HEK293 (cell line): ENCODE data around the gene ASPSCR1.

Source experiments
- CTCF ChIA-PET: fragments of 350-600 bp; formaldehyde crosslinking; extraction: SDS; loops from one replicate; lab custom pipeline; 2021; ENCODE audit warnings: antibody characterized with exemption; lab: Yijun Ruan, JAX
- POLR2A ChIA-PET: fragments of 300-600 bp; formaldehyde crosslinking; extraction: SDS; loops from one replicate; lab custom pipeline; 2020; ENCODE audit warnings: antibody characterized with exemption, inconsistent platforms; lab: Yijun Ruan, JAX
- H3K27ac ChIP-seq: fragments of 200-500 bp; sonication (Bioruptor generic); 2 replicates; pipeline ENCODE4 v1.5.1; 2014; ENCODE audit warnings: low read depth, low read length, control low read depth, inconsistent platforms; ENCODE audit errors: extremely low read depth
- H3K36me3 ChIP-seq, 2 experiments: fragments of 200-500 bp in 1 of 2; sonication (Bioruptor generic) in 1 of 2; 1 replicate in 1 of 2; 2 replicates in 1 of 2; pipeline ENCODE4 v1.5.1; 2014 to 2017; ENCODE audit warnings: inconsistent platforms in 2 of 2, low read length in 2 of 2; ENCODE audit not compliant: control insufficient read depth in 2 of 2, insufficient read depth in 1 of 2
- H3K4me1 ChIP-seq: fragments of 200-500 bp; sonication (Bioruptor generic); 2 replicates; pipeline ENCODE4 v1.5.1; 2014; ENCODE audit warnings: mild to moderate bottlenecking, low read length, inconsistent platforms; ENCODE audit not compliant: control insufficient read depth, insufficient read depth
- H3K4me3 ChIP-seq: 2 replicates; pipeline ENCODE4 v1.5.1; 2011; ENCODE audit warnings: low read depth, mild to moderate bottlenecking, control low read depth, low read length, moderate library complexity
- H3K9me3 ChIP-seq: fragments of 200-500 bp; sonication (Bioruptor generic); 2 replicates; pipeline ENCODE4 v1.5.1; 2014; ENCODE audit warnings: low read depth, low read length, inconsistent platforms; ENCODE audit not compliant: control insufficient read depth, insufficient read depth
- IKZF3 ChIP-seq: fragments of 450-650 bp; IDR thresholded peaks from 2 replicates; pipeline ENCODE4 v1.5.0; 2018; ENCODE audit warnings: missing biosample characterization, mild to moderate bottlenecking, missing genetic modification characterization, moderate library complexity
- KLF8 ChIP-seq: fragments of 450-650 bp; formaldehyde crosslinking; IDR thresholded peaks from 2 replicates; pipeline ENCODE4 v1.5.1; 2016; ENCODE audit warnings: missing biosample characterization, missing genetic modification characterization
- KLF9 ChIP-seq: fragments of 450-650 bp; formaldehyde crosslinking; IDR thresholded peaks from 2 replicates; pipeline ENCODE4 v1.5.1; 2016; ENCODE audit warnings: missing biosample characterization, missing genetic modification characterization, low read depth
- OVOL3 ChIP-seq: fragments of 450-650 bp; formaldehyde crosslinking; IDR thresholded peaks from 2 replicates; pipeline ENCODE4 v1.5.1; 2016; ENCODE audit warnings: missing biosample characterization, missing genetic modification characterization
- SETDB1 ChIP-seq: IDR thresholded peaks from one replicate; pipeline ENCODE4 v1.6.1; 2017; ENCODE audit warnings: mild to moderate bottlenecking, low read length, moderate library complexity, mixed read lengths; ENCODE audit not compliant: insufficient read length
- SP3 ChIP-seq: fragments of 450-650 bp; formaldehyde crosslinking; IDR thresholded peaks from 2 replicates; pipeline ENCODE4 v1.5.1; 2016; ENCODE audit warnings: missing biosample characterization, missing genetic modification characterization
- ZNF114 ChIP-seq: fragments of 450-650 bp; formaldehyde crosslinking; IDR thresholded peaks from 2 replicates; pipeline ENCODE4 v1.5.0; 2017; ENCODE audit warnings: missing biosample characterization, missing genetic modification characterization
- ZNF121 ChIP-seq: fragments of 450-650 bp; formaldehyde crosslinking; IDR thresholded peaks from 2 replicates; pipeline ENCODE4 v1.5.1; 2016; ENCODE audit warnings: missing biosample characterization, missing genetic modification characterization
- ZNF157 ChIP-seq: fragments of 450-650 bp; formaldehyde crosslinking; IDR thresholded peaks from 2 replicates; pipeline ENCODE4 v1.5.1; 2016; ENCODE audit warnings: missing biosample characterization, missing genetic modification characterization
- ZNF19 ChIP-seq: fragments of 450-650 bp; formaldehyde crosslinking; IDR thresholded peaks from 2 replicates; pipeline ENCODE4; 2016; ENCODE audit warnings: missing biosample characterization, missing genetic modification characterization, low read depth
- ZNF280D ChIP-seq: fragments of 450-650 bp; formaldehyde crosslinking; IDR thresholded peaks from 2 replicates; pipeline ENCODE4 v1.5.1; 2016; ENCODE audit warnings: missing biosample characterization, missing genetic modification characterization
- ZNF335 ChIP-seq: fragments of 450-650 bp; formaldehyde crosslinking; conservative IDR thresholded peaks from 2 replicates; pipeline ENCODE4 v1.5.1; 2016; ENCODE audit warnings: missing biosample characterization, missing genetic modification characterization
- ZNF366 ChIP-seq: fragments of 450-650 bp; formaldehyde crosslinking; conservative IDR thresholded peaks from 2 replicates; pipeline ENCODE4 v1.5.1; 2016; ENCODE audit warnings: missing biosample characterization, missing genetic modification characterization
- ZNF529 ChIP-seq: fragments of 450-650 bp; formaldehyde crosslinking; IDR thresholded peaks from 2 replicates; pipeline ENCODE4 v1.5.1; 2017; ENCODE audit warnings: missing genetic modification characterization, missing biosample characterization; ENCODE audit not compliant: insufficient replicate concordance
- ZNF561 ChIP-seq: fragments of 450-650 bp; IDR thresholded peaks from 2 replicates; pipeline ENCODE4 v1.5.1; 2018; ENCODE audit warnings: missing biosample characterization, missing genetic modification characterization, borderline replicate concordance
- ZNF624 ChIP-seq: fragments of 450-650 bp; formaldehyde crosslinking; IDR thresholded peaks from 2 replicates; pipeline ENCODE4 v1.5.1; 2017; ENCODE audit warnings: missing biosample characterization, missing genetic modification characterization
- ZNF639 ChIP-seq: fragments of 450-650 bp; formaldehyde crosslinking; IDR thresholded peaks from 2 replicates; pipeline ENCODE4 v1.5.1; 2016; ENCODE audit warnings: missing biosample characterization, missing genetic modification characterization
- ZNF670 ChIP-seq: fragments of 450-650 bp; formaldehyde crosslinking; IDR thresholded peaks from 2 replicates; pipeline ENCODE4 v1.5.1; 2016; ENCODE audit warnings: missing biosample characterization, missing genetic modification characterization, low read depth
- ZNF785 ChIP-seq: fragments of 450-650 bp; formaldehyde crosslinking; IDR thresholded peaks from 2 replicates; pipeline ENCODE4 v1.5.1; 2016; ENCODE audit warnings: missing biosample characterization, missing genetic modification characterization
- ZNF791 ChIP-seq: fragments of 450-650 bp; formaldehyde crosslinking; IDR thresholded peaks from 2 replicates; pipeline ENCODE4 v1.5.1; 2016; ENCODE audit warnings: missing biosample characterization, missing genetic modification characterization
- TF ChIP-seq, protein P1 (sequence below): fragments of 450-650 bp; formaldehyde crosslinking; IDR thresholded peaks from 2 replicates; pipeline ENCODE4 v1.5.1; 2016; ENCODE audit warnings: missing biosample characterization, missing genetic modification characterization, borderline replicate concordance
- TF ChIP-seq, protein P2 (sequence below): fragments of 450-650 bp; formaldehyde crosslinking; conservative IDR thresholded peaks from 2 replicates; pipeline ENCODE4 v1.5.1; 2016; ENCODE audit warnings: low read depth, missing biosample characterization, missing genetic modification characterization

Gene ASPSCR1

GRCh38 chr17:81968850-81969812 is 8.3 kb upstream of the ASPSCR1 start:
- TF ChIP-seq ZNF121 (tag by site-specific recombination) (peak; percentile 88), ZNF624 (tag by site-specific recombination) (no peak)
- POLR2A ChIA-PET: no interaction called here
- H3K36me3 ChIP-seq: no peaks in the 10 kb centered on the region
- H3K4me3 ChIP-seq: no peak overlapping the region
- no peaks in the 10 kb centered on the region for H3K9me3 ChIP-seq
- CTCF ChIA-PET: interaction anchor here (1.4 to 1.8 kb wide), 2 partner anchors 10 to 11 kb away, joined by 3 to 7 read pairs; no protein-coding TSS in a partner anchor
- no peak overlapping the region for H3K27ac ChIP-seq
- no peaks in the 10 kb centered on the region for H3K4me1 ChIP-seq

DNA sequence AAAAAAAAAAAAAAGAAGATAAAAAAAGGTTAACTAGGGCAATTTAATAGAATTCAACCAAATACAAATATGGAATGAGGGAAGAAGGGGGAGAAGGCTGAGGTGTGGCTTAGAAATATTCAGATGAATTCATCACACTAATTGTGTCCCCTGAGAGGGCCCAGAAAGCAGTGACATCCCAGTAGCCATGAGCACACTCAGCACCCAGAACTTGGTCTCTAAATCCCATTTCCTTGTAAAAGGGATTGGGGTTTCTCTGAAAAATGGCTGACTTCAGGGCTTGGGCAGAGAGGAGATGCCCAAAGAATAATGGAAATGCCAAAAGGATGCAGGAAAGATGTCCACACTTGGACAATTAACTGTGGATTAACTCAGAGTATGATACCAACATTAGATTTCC is 4.0 kb upstream of the ASPSCR1 start:
- Histone ChIP-seq H3K4me3 (no peak overlapping the region), H3K4me1 (no peaks in the 10 kb centered on the region), H3K9me3 (no peaks in the 10 kb centered on the region), H3K36me3 (no peaks in the 10 kb centered on the region), H3K27ac (no peak overlapping the region)
- POLR2A ChIA-PET: interaction anchor here (0.6 kb wide), 1 partner anchor 43 kb away, joined by 3 read pairs; no protein-coding TSS in a partner anchor
- CTCF ChIA-PET: interaction anchor here (0.6 to 1.9 kb wide), 2 partner anchors 14 to 92 kb away, joined by 3 to 5 read pairs; no protein-coding TSS in a partner anchor
- TF ChIP-seq ZNF366 (tag by site-specific recombination): no peak
- no peak for TF ChIP-seq ZNF335 (tag by site-specific recombination)
- peak; percentile 56 for TF ChIP-seq ZNF529 (tag by site-specific recombination)
- no peak for TF ChIP-seq SP3 (tag by site-specific recombination)
- TF ChIP-seq, protein P1, sequence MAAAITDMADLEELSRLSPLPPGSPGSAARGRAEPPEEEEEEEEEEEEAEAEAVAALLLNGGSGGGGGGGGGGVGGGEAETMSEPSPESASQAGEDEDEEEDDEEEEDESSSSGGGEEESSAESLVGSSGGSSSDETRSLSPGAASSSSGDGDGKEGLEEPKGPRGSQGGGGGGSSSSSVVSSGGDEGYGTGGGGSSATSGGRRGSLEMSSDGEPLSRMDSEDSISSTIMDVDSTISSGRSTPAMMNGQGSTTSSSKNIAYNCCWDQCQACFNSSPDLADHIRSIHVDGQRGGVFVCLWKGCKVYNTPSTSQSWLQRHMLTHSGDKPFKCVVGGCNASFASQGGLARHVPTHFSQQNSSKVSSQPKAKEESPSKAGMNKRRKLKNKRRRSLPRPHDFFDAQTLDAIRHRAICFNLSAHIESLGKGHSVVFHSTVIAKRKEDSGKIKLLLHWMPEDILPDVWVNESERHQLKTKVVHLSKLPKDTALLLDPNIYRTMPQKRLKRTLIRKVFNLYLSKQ (tag by site-specific recombination): no peak
- TF ChIP-seq ZNF639 (tag by site-specific recombination): 0 out of 2 replicates have a peak, but pooled peaks have one; percentile 46
- TF ChIP-seq ZNF791 (tag by site-specific recombination): no peak
- TF ChIP-seq ZNF19 (tag by site-specific recombination): no peak
- TF ChIP-seq, protein P2, sequence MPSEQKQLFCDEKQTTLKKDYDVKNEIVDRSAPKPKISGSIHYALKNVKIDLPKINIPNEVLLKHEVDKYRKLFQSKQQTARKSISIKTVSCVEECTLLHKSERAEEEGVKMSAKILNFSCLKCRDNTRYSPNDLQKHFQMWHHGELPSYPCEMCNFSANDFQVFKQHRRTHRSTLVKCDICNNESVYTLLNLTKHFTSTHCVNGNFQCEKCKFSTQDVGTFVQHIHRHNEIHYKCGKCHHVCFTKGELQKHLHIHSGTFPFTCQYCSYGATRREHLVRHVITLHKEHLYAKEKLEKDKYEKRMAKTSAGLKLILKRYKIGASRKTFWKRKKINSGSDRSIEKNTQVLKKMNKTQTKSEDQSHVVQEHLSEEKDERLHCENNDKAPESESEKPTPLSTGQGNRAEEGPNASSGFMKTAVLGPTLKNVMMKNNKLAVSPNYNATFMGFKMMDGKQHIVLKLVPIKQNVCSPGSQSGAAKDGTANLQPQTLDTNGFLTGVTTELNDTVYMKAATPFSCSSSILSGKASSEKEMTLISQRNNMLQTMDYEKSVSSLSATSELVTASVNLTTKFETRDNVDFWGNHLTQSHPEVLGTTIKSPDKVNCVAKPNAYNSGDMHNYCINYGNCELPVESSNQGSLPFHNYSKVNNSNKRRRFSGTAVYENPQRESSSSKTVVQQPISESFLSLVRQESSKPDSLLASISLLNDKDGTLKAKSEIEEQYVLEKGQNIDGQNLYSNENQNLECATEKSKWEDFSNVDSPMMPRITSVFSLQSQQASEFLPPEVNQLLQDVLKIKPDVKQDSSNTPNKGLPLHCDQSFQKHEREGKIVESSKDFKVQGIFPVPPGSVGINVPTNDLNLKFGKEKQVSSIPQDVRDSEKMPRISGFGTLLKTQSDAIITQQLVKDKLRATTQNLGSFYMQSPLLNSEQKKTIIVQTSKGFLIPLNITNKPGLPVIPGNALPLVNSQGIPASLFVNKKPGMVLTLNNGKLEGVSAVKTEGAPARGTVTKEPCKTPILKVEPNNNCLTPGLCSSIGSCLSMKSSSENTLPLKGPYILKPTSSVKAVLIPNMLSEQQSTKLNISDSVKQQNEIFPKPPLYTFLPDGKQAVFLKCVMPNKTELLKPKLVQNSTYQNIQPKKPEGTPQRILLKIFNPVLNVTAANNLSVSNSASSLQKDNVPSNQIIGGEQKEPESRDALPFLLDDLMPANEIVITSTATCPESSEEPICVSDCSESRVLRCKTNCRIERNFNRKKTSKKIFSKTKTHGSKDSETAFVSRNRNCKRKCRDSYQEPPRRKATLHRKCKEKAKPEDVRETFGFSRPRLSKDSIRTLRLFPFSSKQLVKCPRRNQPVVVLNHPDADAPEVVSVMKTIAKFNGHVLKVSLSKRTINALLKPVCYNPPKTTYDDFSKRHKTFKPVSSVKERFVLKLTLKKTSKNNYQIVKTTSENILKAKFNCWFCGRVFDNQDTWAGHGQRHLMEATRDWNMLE: 0 out of 2 replicates have a peak, but pooled peaks have one; percentile 23
- TF ChIP-seq KLF9: no peak
- TF ChIP-seq IKZF3: no peak
- no peak for TF ChIP-seq ZNF114
- no peak for TF ChIP-seq ZNF785 (tag by site-specific recombination)
- peak; percentile 90 for TF ChIP-seq ZNF280D (tag by site-specific recombination)
- TF ChIP-seq KLF8 (tag by site-specific recombination): peak; percentile 60
- no peak for TF ChIP-seq ZNF157
- no peak for TF ChIP-seq ZNF670 (tag by site-specific recombination)
- peak; percentile 92 for TF ChIP-seq SETDB1
- TF ChIP-seq ZNF561 (tag by site-specific recombination): no peak
- TF ChIP-seq OVOL3: no peak
